GM18951 (cell line): ENCODE data around the gene SH3TC1.

Source experiments
- POLR2A ChIP-seq: IDR thresholded peaks from 4 replicates; pipeline ENCODE4 v1.6.1; 2011; ENCODE audit warnings: mild to moderate bottlenecking; ENCODE audit not compliant: insufficient read length, insufficient read depth; ENCODE audit errors: extremely low read depth
- in situ Hi-C: fragments of 300-500 bp; cut with MboI; formaldehyde crosslinking; loops from one replicate; pipeline ENCODE4 v1.12.0; 2022; ENCODE audit warnings: low sequenced_read_pairs, mixed read lengths, inconsistent platforms; ENCODE audit not compliant: unreplicated experiment

The SH3TC1 gene

DNA sequence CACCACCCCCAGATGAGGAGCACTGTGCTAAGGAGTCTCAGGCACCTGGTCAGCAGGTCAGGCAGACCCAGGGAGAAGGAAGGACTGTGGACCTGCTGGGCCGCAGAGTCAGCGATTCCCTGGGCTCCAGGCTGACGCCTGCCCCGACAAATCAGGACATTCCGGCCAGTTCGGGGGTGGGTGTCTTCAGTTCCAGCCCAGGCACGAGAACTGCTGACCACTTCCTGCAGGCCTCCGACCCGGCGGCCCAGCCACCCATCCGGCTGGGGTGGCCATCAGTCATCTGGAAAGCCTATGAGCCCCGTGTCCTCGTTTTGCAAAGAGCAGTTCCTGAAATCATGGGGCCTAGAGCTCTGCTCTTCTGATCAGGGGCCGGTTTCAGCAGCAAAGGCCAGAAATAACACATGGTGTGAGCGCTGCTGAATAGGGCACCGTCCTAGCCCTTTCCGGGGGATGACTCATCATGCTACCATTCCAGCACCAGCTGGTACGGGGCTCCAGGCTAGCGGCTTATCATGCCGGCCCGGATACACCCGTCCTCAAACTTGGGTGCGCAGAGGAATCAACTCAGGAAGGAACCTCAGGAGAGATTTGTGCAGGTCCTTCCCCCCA lies 7.8 kb upstream of the SH3TC1 start:
- in situ Hi-C loops = no loop called here
- no peak for TF ChIP-seq POLR2A

DNA sequence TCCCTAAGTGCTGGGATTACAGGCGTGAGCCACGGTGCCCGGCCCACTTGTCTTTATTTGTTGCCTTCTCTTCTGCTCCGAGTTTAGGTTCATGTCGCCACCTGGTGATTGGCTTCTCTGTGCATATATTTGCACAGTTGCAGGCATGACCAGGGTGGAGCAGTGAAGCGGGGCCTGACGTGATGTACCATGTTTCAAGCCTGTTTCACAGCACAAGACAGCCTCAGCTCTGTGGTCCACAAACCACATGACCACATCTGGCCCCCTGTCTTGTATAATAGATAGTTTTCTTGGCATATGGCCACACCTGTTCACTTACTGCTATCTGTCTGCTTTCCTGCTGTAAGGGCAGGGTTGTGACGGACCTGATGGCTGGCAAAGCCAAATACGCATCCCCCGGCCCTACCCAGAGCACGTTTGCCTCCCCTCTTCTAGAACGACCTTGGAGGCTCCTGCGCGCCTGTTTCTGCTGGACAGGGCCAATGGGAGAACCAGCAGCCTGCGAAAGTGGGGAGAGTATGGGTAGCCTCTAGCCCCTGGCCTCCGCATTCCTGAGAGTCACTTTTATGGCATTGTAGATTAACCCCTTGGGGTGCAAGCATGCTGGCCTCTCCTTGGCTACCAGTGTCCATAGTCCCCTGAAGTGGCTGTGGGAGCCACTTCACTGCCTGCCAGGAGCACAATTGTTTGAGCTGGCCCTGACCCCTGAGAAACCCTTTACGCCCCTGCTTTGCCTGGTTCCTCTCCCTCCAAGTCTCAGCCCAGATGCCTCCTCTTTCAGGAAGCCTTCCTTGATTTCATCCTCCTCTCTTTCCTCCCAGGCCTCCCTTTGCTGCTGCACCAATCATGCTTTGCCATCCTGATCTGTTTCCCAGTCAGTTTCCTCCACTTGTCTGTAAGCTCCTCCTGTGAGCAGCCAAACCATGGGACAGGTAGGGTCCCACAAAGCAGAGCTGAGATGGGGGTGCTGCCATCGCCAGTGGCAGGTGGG lies 6.0 kb upstream of the SH3TC1 start:
- TF ChIP-seq POLR2A = no peak
- in situ Hi-C loops = no loop called here

DNA sequence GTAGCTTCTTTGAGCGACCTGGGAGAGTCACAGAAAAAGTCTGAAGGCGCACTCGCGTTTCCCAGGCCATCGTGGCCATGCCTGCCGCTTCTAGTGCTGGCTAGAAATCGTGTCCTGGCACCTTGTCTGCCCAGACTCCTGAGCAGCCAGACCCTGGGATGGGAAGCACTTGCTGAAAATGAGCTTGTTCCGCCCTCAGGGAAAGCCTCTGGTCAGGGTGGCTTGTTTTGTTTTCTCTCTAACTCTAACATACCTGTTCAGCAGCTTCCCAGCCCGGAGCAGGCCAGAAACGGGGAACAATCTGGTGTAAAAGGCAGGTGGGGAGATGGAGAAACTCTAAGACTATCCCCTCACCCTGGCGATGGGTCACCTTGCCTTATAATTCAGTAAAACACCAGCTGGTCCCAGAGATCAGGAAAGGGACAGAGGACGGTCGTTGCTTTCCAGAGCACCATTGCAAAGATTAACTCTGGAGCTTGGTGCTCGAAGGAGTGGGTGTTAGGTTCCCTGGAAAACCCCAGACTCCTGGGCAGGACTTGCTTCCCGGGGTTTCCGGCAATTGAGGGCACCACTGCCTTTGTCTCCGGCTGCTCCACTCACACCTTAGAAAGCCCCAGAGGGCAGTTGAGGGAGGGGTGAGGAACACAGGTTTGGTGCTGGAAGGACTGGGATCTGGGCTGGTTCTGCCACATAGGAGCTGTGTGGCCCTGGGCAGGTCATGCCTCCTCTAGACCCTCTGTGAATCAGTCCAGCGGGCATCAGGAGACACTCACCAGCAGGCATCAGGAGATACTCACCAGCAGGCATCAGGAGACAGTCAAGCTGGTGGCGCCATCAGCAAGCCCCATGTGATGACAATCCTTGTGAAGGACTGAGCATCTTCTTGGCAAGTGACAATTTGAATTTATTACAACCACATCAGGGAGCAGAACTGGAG lies 4.5 kb upstream of the SH3TC1 start:
- TF ChIP-seq POLR2A = no peak
- in situ Hi-C loops = no loop called here

DNA sequence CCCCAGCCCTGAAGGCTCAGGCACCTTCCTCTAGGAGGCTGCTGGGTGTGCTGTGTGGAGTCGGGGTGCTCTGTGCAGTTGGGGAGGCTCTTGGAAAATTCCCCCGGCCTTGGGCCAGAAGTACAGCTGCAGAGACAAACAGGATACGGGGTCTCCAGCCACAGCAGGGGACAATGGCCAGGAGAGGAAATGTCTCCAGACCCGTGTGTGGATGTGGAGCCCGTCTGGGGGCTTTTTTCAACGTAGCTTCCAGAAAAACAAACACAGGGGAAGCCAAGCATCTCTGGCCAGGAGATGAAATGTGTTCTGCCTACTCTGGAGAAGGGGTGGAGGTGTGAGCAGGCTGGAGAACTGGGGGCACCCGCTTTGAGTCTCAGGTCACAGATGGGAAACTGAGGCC lies 3.7 kb upstream of the SH3TC1 start:
- in situ Hi-C loops = no loop called here
- TF ChIP-seq POLR2A = no peak

DNA sequence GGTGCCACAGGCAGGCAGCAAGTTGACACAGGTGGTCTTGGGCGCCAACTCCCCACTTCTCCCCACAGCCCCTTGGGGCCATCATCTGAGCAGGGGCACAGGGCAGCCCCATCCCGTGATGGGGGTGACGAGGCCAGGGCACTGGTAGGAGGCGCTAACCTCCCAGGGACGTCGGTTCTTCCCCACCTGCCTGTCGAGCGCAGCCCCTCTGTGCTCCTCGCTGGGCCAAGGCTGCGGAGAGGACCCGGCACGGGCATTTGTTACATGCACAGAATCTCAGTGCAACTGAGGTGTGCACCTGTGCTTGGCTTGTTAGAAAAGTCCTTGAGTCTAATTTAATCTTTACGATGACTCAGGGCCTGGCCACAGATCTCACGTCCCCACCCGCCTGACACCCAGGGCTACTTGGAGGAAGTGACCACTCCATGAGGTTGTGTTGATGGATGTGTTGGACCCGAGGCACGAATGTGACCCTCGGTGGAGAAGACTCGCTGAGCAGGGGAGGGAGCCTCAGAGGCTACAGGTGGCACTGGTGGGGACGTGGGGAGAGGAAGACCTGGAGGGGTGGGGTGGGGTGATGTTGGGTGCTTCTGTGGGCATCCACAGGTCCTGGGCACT lies 3.1 kb upstream of the SH3TC1 start:
- TF ChIP-seq POLR2A = no peak
- in situ Hi-C loops = no loop called here

DNA sequence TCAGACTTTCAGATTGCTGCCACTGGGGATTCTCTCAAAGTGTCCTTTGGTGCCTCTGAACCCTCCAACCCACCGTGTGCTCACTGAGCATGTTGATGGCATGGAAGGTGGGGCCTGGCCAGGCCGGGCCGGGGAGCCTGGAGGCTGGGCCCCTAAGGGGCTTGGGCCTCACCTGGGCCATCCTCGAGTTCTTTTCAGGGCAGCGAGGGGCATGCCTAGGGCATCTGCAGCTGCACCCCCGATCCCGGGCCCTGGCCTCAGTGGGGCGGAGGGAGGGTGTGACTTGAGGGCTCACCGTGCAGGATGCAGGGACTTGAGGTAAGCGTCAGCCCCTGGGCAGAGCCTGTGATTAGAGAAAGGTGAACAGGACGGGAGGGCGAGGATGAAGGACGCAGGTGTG lies 1.6 kb upstream of the SH3TC1 start:
- TF ChIP-seq POLR2A = no peak
- in situ Hi-C loops = no loop called here

DNA sequence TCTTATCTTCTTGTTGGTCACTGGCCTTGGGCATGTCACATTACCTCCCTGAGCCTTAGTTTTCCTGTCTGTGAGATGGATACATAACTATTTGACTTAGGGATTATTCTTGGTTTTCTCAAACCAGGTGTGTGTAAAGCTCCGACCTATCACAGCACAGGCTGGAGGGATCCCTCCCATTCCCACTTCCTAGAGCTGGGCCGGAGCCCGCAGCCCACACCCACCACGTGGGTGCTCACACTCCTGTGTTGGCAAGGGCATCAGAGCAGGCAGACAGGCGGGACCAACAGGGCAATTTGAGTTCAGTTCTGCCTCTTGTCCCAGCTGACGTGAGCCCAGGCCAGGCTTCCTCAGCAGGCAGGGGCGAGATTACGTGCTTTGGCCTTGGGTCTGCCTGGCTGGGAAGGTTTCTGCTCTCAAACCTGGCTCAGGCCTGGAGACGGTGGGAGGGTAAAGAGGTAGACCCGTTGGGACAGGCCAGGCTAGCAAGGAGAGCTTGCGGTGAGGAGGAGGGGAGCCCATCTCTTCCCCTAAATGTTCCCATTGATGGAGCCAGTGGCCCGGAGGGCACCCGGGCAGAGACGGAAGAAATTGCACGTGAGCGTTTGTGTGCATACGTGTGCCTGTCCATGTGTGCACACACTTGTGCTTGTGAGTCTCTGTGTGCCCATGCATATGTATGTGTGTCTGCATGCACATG lies 734 bp upstream of the SH3TC1 start:
- TF ChIP-seq POLR2A = no peak
- in situ Hi-C loops = no loop called here

DNA sequence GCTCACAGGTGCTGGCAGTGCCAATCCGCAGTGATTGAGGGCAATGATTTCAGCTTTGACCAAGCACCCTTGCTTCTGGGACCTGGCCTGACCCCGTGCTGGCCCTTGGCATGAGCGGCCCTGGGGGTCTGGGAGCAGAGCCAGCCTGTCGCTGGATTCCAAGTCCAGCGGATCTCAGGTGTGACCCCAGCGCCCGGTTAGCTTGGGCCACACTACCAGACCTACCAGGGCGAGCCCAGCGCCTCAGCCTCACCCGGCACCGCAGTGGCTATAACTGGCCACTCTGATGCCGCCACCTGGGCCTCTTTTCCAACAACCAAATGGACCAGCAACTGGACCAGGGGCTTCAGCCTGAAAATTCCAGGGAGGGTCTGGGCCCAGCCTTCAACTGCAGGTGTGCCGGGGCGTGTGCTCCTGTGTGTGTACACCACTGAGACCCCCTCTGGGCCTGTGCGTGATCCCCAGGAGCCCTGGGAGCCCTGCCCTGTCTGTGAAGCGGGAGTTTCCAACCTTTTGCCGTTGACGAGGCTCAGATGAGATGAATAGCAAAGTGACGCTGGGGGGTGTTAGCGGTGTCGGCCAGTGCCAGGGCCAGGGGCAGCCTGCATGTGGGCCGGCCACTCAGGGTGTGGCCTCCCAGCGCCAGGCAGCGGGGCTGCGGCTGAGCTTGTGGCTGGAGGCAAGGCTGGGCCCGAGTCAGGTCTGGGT lies 658 bp downstream of the SH3TC1 start:
- in situ Hi-C loops = no loop called here
- no peak for TF ChIP-seq POLR2A

DNA sequence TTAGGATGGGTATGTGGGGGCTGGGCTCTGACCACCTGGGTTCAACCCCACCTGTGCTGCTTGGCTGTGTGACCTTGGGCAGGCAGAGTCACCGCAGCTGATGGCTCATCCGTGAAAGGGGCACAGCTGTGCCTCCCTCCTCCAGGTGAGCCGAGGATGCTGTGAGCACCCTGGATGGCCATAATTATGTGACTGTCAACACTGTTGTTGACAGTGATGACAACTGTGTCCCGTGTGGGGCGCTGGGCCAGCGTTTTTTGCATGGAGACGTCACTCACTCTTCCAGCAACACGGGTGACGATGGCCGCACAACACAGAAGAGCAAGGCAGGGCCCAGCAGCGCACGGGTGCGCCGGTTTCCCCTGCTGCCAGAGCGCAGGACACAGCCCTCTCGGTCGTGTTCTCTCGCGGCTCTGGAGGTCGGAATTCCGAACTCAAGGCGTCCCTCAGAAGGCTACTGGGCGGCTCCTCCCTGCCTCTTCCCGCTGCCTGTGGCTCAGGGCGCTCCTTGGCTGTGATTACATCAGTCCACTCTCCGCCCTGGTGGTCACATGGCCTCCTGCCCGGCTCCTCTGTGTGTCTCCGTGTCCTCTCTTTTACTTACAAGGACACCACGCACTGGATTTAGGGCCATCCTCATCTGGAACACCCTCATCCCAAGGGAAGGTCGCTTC lies 1.3 kb downstream of the SH3TC1 start:
- in situ Hi-C loops = no loop called here
- no peak for TF ChIP-seq POLR2A

DNA sequence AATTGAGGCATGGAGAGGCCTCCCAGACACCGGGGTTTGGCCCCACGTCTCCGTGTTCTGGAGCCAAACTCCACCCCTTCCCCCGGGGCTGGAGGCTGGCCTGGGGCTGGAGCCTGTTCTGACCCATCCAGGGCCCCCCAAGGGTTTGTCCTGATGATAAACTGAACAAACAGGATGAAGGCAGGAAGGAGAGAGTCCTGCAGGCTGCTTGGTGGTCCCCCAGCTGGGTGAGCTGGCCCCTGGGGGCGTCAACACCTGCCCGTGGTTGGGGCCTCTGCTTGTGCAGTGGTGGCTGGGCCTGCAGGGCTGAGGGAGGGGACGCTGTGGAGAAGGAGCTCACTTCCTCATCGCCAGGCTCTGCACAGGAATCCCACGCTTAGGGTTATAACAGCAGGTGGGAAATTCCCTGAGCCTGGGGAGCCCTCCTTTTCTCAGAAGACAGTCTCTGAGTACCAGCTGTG lies 2.3 kb downstream of the SH3TC1 start:
- no peak for TF ChIP-seq POLR2A
- in situ Hi-C loops = no loop called here
